Measurements from ENCODE around the gene ZNF837.
"Not testable (repeated sequence)": the region's sequence is repeated elsewhere in the genome, so short reads cannot be mapped to it uniquely, and the experiment has no call there.

The ZNF837 gene

GRCh38 chr19:58353717-58354477, 26.9 kb downstream of the ZNF837 start:
- ATAC-seq (ENCODE audit: low read depth), result no peak

GRCh38 chr19:58352760-58353671, 27.8 kb downstream of the ZNF837 start, which contains the start of gene A1BG:
TSS of gene A1BG (minus strand) at chr19:58353492. CDS start at chr19:58353437, 55 bp downstream.
- no peaks in the 10 kb centered on the region for H3K27me3 Mint-ChIP-seq
- ATAC-seq (ENCODE audit: low read depth) (no peak), DNase-seq (ENCODE audit: low spot score in 2 of 2) (no peak)
- no peak within 1 kb of the TSS for H3K27ac Mint-ChIP-seq
- peaks cover 12% of the 10 kb centered on the region for H3K36me3 Mint-ChIP-seq
- no peak within 1 kb of the TSS for H3K4me3 Mint-ChIP-seq
- H3K9me3 Mint-ChIP-seq, result peaks cover 2% of the 10 kb centered on the region
- peaks cover 11% of the 10 kb centered on the region for H3K4me1 Mint-ChIP-seq

More at GRCh38 chr19:58353717-58354477, 26.9 kb downstream of the ZNF837 start:
- peaks cover 9% of the 10 kb centered on the region for H3K4me1 Mint-ChIP-seq
- H3K36me3 Mint-ChIP-seq, result peaks cover 12% of the 10 kb centered on the region
- H3K27me3 Mint-ChIP-seq, result no peaks in the 10 kb centered on the region
- H3K9me3 Mint-ChIP-seq, result peaks cover 2% of the 10 kb centered on the region
- H3K4me3 Mint-ChIP-seq, result no peak overlapping the region
- H3K27ac Mint-ChIP-seq, result no peak overlapping the region
- no peak for DNase-seq (ENCODE audit: low spot score in 2 of 2)

- H3K9me3 Mint-ChIP-seq, result peaks cover 2% of the 10 kb centered on the region
- H3K27ac Mint-ChIP-seq, result no peak overlapping the region
- H3K36me3 Mint-ChIP-seq, result peaks cover 12% of the 10 kb centered on the region
- no peak overlapping the region for H3K4me3 Mint-ChIP-seq
- H3K27me3 Mint-ChIP-seq, result no peaks in the 10 kb centered on the region
- ATAC-seq (ENCODE audit: low read depth) (no peak), DNase-seq (ENCODE audit: low spot score in 2 of 2) (no peak)
- peaks cover 10% of the 10 kb centered on the region for H3K4me1 Mint-ChIP-seq
Observed at GRCh38 chr19:58351990-58352755, 28.7 kb downstream of the ZNF837 start.

GRCh38 chr19:58351558-58351878, 29.3 kb downstream of the ZNF837 start:
- ATAC-seq (ENCODE audit: low read depth) (no peak), DNase-seq (ENCODE audit: low spot score in 2 of 2) (no peak)
- H3K27ac Mint-ChIP-seq, result no peak overlapping the region
- H3K36me3 Mint-ChIP-seq, result peaks cover 12% of the 10 kb centered on the region
- H3K4me3 Mint-ChIP-seq, result no peak overlapping the region
- H3K4me1 Mint-ChIP-seq, result peaks cover 10% of the 10 kb centered on the region
- H3K9me3 Mint-ChIP-seq, result peaks cover 2% of the 10 kb centered on the region
- no peaks in the 10 kb centered on the region for H3K27me3 Mint-ChIP-seq

- Mint-ChIP-seq H3K4me1 (peaks cover 10% of the 10 kb centered on the region), H3K36me3 (peaks cover 12% of the 10 kb centered on the region), H3K4me3 (no peak overlapping the region), H3K27me3 (no peaks in the 10 kb centered on the region), H3K9me3 (peaks cover 2% of the 10 kb centered on the region), H3K27ac (no peak overlapping the region)
- no peak for ATAC-seq (ENCODE audit: low read depth)
- DNase-seq (ENCODE audit: low spot score in 2 of 2), result no peak
Observed at GRCh38 chr19:58350871-58351557, 29.8 kb downstream of the ZNF837 start.

- Mint-ChIP-seq H3K27me3 (no peaks in the 10 kb centered on the region), H3K4me1 (peaks cover 13% of the 10 kb centered on the region), H3K36me3 (peaks cover 12% of the 10 kb centered on the region), H3K4me3 (peak overlapping the region; percentile 82), H3K27ac (peak overlapping the region; percentile 74), H3K9me3 (peaks cover 2% of the 10 kb centered on the region)
- no peak for DNase-seq (ENCODE audit: low spot score in 2 of 2)
- no peak for ATAC-seq (ENCODE audit: low read depth)
Observed at GRCh38 chr19:58350001-58350861, 30.6 kb downstream of the ZNF837 start.

- peaks cover 2% of the 10 kb centered on the region for H3K9me3 Mint-ChIP-seq
- H3K36me3 Mint-ChIP-seq, result peaks cover 12% of the 10 kb centered on the region
- H3K4me3 Mint-ChIP-seq, result peak overlapping the region; percentile 82
- no peak for ATAC-seq (ENCODE audit: low read depth)
- peak overlapping the region; percentile 74 for H3K27ac Mint-ChIP-seq
- peaks cover 13% of the 10 kb centered on the region for H3K4me1 Mint-ChIP-seq
- H3K27me3 Mint-ChIP-seq, result no peaks in the 10 kb centered on the region
- DNase-seq (ENCODE audit: low spot score in 2 of 2), result no peak
Observed at GRCh38 chr19:58349590-58349989, 31.2 kb downstream of the ZNF837 start.

GRCh38 chr19:58348080-58348479, 32.8 kb downstream of the ZNF837 start:
- H3K4me3 Mint-ChIP-seq, result peak overlapping the region; percentile 98
- H3K4me1 Mint-ChIP-seq, result peaks cover 13% of the 10 kb centered on the region
- H3K9me3 Mint-ChIP-seq; H3K27me3 Mint-ChIP-seq; DNase-seq (ENCODE audit: low spot score in 2 of 2): not testable (repeated sequence)
- ATAC-seq (ENCODE audit: low read depth), result peak; percentile 6
- H3K27ac Mint-ChIP-seq, result peak overlapping the region; percentile 81
- peaks cover 12% of the 10 kb centered on the region for H3K36me3 Mint-ChIP-seq

- Mint-ChIP-seq H3K36me3 (peaks cover 11% of the 10 kb centered on the region), H3K4me1 (peaks cover 13% of the 10 kb centered on the region), H3K27me3 (no peaks in the 10 kb centered on the region), H3K27ac (peak overlapping the region; percentile 81), H3K4me3 (peak overlapping the region; percentile 98), H3K9me3 (peaks cover 2% of the 10 kb centered on the region)
- DNase-seq (ENCODE audit: low spot score in 2 of 2), result peak; percentile 57 to 78
- ATAC-seq (ENCODE audit: low read depth), result peak; percentile 89
Observed at GRCh38 chr19:58346961-58347929, 33.6 kb downstream of the ZNF837 start.

GRCh38 chr19:58345558-58345957, 35.3 kb downstream of the ZNF837 start:
- no peaks in the 10 kb centered on the region for H3K27me3 Mint-ChIP-seq
- no peak for ATAC-seq (ENCODE audit: low read depth)
- no peak overlapping the region for H3K27ac Mint-ChIP-seq
- peaks cover 2% of the 10 kb centered on the region for H3K9me3 Mint-ChIP-seq
- H3K36me3 Mint-ChIP-seq, result peaks cover 14% of the 10 kb centered on the region
- peak overlapping the region; percentile 98 for H3K4me3 Mint-ChIP-seq
- peaks cover 11% of the 10 kb centered on the region for H3K4me1 Mint-ChIP-seq
- no peak for DNase-seq (ENCODE audit: low spot score in 2 of 2)

- Mint-ChIP-seq H3K36me3 (peaks cover 35% of the 10 kb centered on the region), H3K4me1 (peaks cover 6% of the 10 kb centered on the region), H3K27ac (no peak overlapping the region), H3K27me3 (no peaks in the 10 kb centered on the region), H3K4me3 (no peak overlapping the region), H3K9me3 (no peaks in the 10 kb centered on the region)
- DNase-seq (ENCODE audit: low spot score in 2 of 2) (no peak), ATAC-seq (ENCODE audit: low read depth) (no peak)
Observed at GRCh38 chr19:58338825-58339558, 41.8 kb downstream of the ZNF837 start.
